ENCODE results near the gene EDC4.
"Not testable (repeated sequence)": the region's sequence is repeated elsewhere in the genome, so short reads cannot be mapped to it uniquely, and the experiment has no call there.

Gene EDC4, protein sequence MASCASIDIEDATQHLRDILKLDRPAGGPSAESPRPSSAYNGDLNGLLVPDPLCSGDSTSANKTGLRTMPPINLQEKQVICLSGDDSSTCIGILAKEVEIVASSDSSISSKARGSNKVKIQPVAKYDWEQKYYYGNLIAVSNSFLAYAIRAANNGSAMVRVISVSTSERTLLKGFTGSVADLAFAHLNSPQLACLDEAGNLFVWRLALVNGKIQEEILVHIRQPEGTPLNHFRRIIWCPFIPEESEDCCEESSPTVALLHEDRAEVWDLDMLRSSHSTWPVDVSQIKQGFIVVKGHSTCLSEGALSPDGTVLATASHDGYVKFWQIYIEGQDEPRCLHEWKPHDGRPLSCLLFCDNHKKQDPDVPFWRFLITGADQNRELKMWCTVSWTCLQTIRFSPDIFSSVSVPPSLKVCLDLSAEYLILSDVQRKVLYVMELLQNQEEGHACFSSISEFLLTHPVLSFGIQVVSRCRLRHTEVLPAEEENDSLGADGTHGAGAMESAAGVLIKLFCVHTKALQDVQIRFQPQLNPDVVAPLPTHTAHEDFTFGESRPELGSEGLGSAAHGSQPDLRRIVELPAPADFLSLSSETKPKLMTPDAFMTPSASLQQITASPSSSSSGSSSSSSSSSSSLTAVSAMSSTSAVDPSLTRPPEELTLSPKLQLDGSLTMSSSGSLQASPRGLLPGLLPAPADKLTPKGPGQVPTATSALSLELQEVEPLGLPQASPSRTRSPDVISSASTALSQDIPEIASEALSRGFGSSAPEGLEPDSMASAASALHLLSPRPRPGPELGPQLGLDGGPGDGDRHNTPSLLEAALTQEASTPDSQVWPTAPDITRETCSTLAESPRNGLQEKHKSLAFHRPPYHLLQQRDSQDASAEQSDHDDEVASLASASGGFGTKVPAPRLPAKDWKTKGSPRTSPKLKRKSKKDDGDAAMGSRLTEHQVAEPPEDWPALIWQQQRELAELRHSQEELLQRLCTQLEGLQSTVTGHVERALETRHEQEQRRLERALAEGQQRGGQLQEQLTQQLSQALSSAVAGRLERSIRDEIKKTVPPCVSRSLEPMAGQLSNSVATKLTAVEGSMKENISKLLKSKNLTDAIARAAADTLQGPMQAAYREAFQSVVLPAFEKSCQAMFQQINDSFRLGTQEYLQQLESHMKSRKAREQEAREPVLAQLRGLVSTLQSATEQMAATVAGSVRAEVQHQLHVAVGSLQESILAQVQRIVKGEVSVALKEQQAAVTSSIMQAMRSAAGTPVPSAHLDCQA (N-terminal part only)

DNA sequence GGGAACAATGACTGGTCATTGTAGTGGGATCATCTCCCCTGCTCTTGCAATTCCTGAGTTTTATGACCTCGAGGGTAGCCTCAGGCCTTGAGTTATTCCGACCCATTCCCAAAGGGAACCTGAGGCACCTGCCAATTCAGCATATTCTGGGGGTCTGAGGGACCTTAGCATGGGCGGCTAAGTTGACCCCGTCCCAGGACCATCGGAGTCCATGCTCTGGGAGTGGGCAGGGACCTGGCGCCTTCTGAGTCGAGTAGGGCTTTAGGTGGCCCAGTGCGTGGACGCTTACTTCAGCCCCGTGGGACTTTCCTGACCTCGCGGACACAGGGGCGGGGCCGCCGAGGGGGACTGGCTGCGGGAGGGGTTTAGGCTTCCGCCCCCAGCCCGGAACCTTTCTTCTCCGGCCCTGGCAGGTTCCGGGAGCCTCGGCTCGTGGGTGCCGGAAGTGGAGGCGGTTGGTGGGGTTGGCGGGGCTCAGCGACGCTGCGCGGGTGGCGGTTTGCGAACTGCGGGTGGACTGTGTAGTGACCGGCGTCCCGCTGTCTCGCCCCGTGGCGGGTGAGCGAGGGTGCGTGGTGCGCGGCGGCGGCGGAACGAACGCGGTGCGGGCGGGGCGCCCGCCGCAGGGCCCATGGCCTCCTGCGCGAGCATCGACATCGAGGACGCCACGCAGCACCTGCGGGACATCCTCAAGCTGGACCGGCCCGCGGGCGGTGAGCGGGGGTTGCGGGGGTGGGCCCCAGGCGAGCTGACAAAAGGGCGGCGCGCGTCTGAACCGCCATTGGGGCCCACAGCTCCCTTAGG is at the start of gene EDC4:
EDC4 (plus strand) TSS at position 422 of the 804 bp plus-strand sequence; CDS start at position 632, 210 bp downstream.
- peak; percentile 37 for DNase-seq

DNA sequence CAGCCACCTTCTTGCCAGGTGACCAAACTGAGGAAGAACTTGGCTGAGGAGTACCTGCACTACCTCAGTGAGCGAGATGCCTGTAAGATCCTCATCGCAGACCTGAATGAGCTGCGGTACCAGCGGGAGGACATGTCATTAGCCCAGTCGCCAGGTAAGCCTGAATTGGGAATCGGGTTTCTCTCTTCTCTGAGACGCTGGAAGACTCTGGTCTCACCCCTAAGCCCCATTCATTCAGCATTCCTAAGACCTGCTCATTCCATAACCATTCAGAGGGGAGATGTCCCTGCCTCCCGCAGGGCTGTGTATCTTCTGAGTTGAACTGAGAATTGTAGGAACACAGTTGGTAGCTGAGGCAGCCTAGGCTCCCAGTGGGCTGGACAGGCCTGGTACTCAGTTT is 47.7 kb upstream of the EDC4 start:
- DNase-seq: no peak

DNA sequence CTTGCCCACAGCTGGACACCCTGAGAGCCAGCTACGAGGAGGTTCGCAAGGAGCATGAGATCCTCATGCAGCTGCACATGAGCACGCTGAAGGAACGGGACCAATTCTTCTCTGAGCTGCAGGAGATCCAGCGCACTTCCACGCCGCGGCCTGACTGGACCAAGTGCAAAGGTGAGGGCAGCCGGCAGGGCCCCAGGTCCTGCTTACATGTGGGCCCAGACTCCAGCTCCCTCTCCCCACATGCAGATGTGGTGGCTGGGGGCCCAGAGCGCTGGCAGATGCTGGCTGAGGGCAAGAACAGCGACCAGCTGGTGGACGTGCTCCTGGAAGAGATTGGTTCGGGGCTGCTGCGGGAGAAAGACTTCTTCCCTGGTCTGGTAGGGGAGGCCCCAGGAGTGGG is 46.9 kb upstream of the EDC4 start:
- DNase-seq: no peak

DNA sequence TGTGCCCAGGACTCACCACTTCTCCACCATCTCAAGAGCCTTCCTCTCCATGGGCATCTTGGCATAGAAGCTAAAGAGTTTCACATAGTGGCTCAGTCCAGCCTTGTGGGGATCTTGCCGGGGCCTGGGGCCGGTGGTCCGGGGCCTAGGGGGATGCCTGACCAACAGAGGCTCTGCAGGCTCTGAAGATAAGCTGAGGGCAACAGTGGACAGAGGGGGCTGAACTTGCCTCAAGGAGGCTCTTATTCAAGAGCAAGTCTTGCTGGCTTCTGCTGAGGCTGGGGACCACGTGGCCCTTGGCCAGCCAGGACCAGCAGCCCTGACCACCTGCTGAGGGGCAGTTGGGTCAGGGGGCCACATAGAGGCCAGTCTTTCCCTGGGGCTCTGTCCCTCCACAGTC is 44.2 kb upstream of the EDC4 start:
- no peak for DNase-seq

DNA sequence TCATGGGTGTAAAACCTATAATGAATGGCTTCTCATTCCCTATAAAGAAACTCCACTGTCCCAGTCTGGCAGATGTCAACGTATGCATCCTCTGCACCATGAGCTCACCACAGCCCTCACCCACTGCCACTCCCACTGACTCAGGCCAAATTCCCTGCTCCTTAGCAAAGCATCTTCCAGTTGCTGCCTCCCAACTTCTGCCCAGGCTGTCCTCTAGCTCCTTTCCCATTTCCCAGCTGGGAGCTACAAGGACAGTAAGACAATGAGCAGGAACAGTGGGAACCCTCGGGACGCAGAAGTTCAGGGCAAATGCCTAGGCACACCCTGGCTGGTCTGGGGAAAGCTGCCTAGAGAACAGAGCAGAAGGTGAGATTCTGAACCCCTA is 39.8 kb upstream of the EDC4 start:
- DNase-seq: no peak

DNA sequence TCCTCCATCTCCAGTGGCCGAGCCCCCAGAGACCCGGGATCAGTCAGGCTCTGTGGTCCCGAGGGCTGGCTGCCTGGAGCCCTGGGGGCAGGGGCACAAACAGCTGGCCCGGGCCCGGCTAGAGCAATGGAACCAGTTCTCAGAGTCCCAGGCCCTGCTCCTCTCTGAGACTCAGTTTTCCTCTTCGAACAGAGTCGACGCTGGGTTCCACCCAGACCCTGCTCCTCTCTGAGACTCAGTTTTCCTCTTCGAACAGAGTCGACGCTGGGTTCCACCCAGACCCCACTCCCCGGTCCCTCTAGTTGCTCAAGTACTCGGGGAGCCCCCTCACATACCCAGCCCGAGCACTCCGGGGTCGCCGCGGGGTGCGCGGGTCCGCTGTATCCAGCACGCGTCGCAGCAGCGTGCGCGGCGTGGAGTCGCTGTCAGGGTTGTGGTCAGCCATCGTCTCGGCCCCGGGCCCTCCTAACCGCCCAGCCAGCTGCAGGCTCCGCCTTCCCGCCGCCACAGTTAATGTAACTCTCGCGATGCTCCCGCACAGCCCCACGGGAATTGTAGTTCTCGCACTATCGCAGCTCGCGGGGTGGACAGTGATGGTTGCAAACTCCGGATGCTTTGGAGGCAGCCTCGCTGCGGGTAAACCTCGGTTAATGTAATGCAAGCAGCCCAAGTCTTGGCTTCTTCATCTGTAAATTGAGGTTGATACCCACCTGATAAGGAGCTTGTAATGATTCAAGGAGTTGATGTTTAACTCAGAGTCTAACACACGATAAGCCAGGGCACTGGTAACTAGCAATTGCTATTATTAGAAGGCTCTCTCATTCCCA is 39.2 kb upstream of the EDC4 start:
- peak; percentile 67 for DNase-seq

DNA sequence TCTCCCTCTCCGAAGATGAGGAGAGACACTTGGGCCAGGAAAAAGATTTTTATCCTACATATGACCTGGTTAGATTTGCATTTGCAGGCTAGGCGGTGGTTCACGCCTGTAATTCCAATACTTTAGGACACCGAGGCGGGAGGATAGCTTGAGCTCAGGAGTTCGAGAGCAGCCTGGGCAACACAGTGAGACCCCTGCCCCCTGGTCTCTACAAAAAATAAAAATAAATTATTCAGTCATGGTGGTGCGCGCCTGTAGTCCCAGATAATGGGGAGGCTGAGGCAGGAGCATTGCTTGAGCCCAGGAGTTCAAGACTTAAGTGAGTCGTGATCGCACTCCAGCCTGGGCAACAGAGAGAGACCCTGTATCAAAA is 38.6 kb upstream of the EDC4 start:
- no peak for DNase-seq

DNA sequence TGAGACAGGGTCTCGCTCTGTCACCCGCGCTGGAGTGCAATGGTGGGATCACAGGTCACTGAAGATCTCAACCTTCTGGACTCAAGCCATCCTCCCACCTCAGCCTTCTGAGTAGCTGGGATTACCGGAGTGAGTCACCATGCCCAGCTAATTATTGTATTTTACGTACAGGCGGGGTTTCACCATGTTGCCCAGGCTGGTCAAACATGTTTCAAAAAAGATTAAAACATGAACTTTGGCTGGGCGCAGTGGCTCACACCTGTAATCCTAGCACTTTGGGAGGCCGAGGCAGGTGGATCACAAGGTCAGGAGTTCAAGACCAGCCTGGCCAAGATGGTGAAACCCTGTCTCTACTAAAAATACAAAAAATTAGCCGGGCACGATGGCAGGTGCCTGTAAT is 35.7 kb upstream of the EDC4 start:
- not testable (repeated sequence) for DNase-seq

DNA sequence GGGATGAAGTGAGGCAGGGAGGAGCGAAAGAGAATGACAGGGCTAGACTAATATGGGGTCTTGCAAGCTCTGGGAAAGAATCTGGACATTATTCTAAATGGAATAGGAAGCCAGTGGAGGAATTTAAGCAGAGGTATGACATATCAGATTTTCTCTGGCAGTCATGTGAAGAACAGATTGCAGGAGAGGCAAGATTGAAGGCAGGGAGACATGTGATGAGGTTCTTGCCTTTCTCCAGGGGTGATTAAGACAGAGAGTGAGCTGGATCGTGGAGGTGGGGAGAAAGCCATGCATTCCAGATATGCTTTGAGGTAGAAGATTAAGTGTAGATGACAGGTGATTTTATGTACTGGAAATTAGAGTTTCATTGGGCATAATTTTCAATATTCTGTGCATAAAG is 35.0 kb upstream of the EDC4 start:
- DNase-seq: no peak

DNA sequence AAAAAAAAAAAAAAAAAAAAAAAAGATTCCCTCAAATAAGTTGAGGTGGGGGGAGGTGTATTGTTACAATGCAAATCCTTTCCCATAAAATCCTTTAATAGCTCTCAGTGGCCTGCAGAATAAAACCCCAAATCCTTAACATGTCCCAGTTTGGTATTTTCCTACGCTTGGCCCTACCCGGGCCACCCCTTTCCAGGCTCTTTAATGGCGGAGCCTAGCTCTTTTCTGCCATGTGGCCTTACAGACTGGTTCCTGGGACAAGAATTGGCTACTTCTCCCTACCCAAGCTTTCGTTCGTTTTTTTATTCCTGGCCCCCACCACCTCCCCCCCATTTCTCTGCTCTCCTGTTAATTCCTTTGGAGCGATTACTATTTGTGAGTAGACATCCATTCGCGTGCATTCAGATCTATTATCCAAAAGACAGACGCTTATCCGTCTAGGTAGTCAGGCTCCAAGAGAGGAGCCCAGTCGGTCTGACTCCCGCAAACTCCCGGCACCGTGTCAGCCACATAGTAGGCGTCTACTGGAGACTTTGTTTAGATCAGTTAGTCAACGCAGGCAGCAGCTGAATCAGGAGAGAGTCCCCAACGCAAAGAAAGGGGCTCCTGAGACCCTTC is 31.5 kb upstream of the EDC4 start:
- no peak for DNase-seq

DNA sequence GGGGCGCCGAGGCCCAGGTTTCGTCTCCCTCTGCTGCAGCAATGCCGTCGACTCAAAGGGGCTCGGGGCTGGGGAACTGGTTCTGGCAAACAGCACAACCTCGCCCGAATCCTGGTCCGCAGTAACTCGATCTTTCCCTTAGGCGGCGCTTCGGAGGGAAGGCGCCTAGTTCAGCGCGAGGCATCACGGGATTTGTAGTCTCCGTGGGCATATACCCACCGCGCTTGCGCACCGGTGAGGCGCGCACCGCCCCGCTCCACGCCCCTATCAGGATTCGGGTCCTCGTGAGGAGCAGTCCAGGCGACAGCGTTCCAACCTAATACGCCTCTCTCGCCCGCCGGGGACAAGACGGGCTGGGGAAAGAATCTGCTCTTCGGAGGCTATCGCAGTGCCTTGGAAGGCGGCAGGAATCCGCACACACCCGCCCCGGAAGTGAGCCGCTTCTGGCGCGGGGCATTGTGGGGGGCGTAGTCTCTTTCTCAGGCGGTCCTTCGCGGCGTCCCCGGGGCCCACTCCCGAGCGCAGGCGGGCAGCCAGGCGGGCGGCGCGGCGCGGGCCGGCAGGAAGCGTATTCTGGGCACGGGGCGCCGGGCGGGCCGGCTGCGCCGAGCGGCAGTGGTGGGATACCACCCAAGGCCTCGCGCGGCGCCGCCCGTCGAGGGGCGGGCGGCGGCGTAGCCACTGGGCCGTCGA is 30.9 kb upstream of the EDC4 start, which contains the start of gene THAP11:
THAP11 (plus strand) TSS at position 505 of the 693 bp plus-strand sequence. CDS start 235 bp downstream, outside the sequence.
- DNase-seq: peak; percentile 83

DNA sequence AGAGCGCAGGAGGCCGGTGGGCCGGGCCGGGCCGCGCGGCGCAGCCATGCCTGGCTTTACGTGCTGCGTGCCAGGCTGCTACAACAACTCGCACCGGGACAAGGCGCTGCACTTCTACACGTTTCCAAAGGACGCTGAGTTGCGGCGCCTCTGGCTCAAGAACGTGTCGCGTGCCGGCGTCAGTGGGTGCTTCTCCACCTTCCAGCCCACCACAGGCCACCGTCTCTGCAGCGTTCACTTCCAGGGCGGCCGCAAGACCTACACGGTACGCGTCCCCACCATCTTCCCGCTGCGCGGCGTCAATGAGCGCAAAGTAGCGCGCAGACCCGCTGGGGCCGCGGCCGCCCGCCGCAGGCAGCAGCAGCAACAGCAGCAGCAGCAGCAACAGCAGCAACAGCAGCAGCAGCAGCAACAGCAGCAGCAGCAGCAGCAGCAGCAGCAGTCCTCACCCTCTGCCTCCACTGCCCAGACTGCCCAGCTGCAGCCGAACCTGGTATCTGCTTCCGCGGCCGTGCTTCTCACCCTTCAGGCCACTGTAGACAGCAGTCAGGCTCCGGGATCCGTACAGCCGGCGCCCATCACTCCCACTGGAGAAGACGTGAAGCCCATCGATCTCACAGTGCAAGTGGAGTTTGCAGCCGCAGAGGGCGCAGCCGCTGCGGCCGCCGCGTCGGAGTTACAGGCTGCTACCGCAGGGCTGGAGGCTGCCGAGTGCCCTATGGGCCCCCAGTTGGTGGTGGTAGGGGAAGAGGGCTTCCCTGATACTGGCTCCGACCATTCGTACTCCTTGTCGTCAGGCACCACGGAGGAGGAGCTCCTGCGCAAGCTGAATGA is 30.1 kb upstream of the EDC4 start:
- no peak for DNase-seq

DNA sequence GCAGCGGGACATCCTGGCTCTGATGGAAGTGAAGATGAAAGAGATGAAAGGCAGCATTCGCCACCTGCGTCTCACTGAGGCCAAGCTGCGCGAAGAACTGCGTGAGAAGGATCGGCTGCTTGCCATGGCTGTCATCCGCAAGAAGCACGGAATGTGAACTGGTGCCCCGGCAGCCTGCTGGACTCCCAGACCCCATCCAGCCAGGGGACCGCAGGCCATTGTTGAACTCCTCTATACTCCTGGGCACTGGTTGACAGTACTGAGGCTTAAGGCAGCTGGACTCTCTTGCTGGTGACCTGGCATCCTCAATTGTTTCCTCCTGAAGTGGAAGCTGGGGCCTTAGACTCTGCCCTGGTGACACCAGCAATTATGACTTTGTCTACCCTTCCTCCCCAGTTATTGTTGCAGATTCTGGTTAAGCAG is 29.5 kb upstream of the EDC4 start:
- DNase-seq: no peak

DNA sequence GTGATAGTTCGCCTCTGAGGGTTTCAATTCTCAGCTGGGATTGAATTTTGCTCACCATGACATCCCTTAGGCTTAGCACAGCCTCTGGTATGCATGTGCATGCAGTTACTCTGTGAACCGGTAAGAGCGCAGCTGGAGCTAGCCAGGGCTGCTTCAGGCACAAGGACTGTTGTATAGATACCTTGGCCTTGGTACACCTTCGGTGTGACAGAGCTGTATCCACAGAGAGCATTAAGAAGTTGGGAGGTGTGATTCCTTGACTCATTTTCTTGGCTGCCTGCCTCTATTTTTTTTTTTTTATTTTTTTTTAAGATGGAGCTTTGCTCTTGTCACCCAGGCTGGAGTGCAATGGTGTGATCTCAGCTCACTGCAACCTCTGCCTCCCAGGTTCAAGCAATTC is 28.4 kb upstream of the EDC4 start:
- DNase-seq: no peak

DNA sequence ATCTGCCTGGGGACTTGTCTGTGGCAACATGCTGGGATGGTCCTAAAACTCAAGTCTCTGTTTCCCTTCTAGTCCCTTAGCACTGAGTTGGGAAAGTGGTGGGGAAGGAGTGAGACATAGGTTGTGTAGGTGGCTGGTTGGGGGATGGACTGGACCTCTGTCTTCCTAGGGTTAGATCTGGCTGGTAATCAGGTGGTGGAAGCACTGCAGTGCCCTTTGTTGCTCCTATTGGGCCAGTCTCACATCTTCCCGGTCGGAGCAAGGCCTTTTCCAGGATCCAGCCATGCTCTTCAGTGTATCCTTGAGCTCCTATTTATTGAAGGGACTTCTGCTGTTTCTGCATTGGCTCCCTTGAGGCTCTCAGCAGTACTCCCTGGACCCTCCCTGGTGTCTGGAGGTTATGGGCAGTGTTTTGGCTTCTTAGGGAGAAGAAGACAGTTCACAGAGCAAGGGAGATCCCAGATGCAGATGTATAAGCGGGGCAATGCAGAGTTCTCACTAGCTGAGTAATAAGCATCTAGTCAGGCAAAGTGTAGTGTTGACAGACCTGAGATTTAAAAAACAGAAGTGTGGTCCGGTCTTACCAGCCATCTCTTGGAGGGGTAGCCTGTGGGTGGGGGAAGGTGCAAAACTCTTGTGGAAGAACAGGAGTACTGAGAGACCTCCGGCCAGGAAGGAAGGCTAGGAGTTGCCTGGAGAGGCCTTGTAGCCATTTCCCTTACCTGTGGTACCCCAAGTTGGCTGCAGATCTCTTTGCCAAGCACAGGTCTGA is 27.4 kb upstream of the EDC4 start:
- no peak for DNase-seq

DNA sequence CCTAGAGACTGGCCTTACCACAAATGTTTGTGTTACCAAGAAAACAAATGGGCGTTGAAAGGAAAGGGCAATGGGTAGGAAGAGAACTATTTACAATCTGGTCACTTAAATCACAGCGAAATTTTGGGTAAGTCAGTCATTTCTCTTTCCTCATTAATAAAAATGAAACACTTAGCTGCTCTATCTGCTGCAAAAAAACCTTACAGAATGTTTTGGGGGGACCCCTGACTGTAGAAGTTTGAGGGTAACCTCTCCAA is 26.9 kb upstream of the EDC4 start:
- DNase-seq: no peak

DNA sequence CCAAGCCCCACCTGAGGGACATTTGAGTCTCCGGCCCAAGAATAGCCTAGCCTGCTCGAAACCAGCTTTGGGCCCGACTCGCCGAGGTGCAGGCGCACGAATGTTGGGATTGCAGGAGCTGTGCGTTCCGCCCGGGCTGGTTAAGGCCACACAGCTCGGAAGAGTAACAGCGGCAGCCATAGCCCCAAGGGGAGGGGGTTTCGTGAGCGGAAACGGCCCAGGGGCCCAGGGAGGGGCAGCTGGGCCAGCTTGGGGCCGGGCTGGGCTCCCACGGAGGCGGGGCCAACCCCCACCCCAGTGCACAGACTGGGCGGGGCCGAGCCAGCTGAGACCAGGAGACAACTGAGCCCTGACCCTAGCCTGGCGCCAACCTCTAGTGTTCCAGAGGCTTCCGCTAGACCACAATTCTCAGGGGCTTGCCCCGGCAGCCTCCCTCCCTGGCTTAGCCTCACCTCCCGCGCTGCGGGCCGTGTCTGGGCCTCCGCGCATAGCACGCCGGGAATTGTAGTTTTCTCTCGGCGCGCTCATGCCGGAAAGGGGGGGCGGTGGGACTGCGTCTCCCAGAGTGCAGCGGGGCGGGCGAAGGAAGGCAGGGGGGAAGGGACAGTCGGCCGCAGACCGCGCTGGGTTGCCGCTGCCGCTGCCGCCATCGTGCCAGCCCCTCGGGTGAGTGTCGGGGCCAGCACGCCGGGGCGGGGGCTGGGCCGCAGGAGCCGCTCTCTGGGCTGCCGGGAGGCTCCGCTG is 26.4 kb upstream of the EDC4 start, which contains the start of gene NUTF2:
NUTF2 (plus strand) TSS at position 614 of the 744 bp plus-strand sequence. CDS start 18,198 bp downstream, outside the sequence.
- DNase-seq: peak; percentile 78

All from NCI-H774 (cell line).